ENCODE data around the gene TOGARAM2. TPM values are rescaled to one million over a fixed set of nuclear protein-coding genes. Genes with fewer than 3 reads are reported as not detected.

The TOGARAM2 gene
- total RNA-seq, 2 experiments from 2014 or later, result 2.3 to 2.7 TPM

DNA sequence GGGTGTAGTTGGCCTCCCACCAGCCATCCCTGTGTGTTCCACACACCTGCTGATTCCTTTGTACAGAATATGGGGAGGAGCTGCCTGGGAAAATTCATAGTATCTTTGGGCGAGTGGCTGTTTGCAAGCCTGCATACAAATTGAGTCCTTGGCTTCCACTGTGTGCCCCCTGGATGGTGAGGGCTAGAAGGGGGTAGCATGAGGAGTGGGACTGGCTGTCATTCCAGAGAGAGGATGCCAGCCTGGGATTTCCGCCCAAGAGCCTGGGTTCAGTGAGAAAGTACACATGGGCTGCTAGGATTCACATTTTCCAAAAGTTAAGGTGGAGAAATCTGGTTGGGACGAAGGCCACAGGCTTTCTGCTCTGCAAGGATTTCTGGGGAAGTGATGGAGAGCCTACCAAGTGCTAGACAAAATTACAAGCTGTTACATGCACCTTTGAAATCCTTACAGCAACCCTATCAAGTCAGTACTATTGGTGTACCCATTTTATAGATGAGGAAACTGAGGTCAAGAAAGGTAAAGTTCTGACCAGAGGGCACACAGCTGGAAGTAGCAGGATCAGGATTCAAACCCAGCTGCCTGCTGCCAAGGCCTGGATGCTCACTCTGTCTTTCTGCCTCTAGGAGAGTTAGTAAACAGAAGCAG, 606 bp upstream of the TOGARAM2 start:
- no peak for ATAC-seq
- POLR2A ChIA-PET, result no interaction called here
- Mint-ChIP-seq H3K4me3 (no peak overlapping the region), H3K36me3 (ENCODE audit: low read depth) (no peaks in the 10 kb centered on the region), H3K27ac (no peak overlapping the region), H3K9me3 (no peaks in the 10 kb centered on the region), H3K27me3 (no peaks in the 10 kb centered on the region), H3K4me1 (ENCODE audit: low read depth) (no peaks in the 10 kb centered on the region)
- DNase-seq, result no peak
- CTCF ChIA-PET, result no interaction called here
- intact Hi-C loops (cut with micrococcal nuclease), result no loop called here
- TF ChIP-seq, protein P1, sequence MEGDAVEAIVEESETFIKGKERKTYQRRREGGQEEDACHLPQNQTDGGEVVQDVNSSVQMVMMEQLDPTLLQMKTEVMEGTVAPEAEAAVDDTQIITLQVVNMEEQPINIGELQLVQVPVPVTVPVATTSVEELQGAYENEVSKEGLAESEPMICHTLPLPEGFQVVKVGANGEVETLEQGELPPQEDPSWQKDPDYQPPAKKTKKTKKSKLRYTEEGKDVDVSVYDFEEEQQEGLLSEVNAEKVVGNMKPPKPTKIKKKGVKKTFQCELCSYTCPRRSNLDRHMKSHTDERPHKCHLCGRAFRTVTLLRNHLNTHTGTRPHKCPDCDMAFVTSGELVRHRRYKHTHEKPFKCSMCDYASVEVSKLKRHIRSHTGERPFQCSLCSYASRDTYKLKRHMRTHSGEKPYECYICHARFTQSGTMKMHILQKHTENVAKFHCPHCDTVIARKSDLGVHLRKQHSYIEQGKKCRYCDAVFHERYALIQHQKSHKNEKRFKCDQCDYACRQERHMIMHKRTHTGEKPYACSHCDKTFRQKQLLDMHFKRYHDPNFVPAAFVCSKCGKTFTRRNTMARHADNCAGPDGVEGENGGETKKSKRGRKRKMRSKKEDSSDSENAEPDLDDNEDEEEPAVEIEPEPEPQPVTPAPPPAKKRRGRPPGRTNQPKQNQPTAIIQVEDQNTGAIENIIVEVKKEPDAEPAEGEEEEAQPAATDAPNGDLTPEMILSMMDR (IDR thresholded peaks at IDR 0.05), result no peak

DNA sequence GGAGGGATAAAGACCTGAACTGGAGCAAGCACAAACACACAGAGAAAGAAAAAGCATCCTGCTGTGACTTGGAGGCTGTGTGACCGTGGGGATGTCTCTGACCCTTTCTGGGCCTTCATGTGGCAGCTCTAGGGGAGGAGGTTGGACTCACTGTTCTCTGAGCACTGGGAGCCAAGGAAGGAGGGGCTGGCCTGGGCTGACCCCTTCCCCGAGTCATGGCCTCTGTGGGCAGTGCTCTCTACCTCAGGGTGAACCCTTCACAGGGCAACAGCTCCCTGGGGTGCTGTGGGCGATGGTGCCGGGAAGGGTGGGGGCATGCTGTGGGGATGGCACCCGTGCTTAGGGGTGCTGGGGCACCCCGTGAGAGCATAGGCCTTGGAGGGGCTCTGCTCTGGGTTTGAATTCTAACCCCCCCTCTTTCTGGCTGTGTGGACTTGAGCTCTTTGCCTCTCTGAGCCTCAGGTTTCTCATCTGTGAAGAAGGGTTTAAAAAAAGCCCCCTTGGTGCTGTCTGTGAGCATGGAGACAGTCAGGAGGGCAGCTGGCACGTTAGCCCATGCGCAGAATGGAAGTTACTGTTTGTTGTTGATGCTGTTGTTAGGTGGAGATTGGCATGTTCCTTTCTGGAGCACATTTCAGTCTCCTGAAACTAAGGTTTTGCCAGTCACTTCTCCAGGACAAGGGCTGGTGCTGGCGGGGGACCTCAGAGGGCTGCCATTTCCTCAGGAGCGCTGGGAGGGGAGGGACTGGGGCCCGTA, 700 bp downstream of the TOGARAM2 start:
- no peak overlapping the region for H3K27ac Mint-ChIP-seq
- CTCF ChIA-PET, result no interaction called here

DNA sequence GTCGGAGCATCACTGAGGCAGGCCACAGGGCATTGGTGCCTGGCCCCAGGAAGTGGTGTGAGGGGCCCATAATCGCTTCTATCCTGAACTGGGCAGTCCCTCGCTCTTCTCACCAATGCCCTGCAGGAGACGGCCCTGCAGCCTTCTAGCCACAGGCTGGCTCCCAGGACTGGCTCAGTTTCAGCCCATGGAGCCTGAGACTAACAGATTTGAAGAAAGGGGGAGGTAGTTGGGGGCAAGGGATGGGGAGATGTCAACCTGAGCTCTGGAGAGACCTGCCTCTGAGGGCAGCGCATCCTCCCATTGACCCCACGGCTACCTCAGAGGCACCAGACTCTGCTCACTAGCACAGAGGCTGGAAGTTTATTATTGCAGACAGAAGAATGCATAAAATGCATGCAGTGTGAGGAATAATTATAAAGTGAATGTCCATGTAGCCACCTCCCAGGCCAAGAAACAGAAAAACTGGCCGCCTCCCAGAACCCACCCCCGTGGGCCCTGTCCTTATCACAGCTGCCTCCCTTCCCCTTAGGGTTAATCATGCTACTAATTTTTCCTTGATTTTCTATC, 1.4 kb downstream of the TOGARAM2 start:
- DNase-seq (no peak), ATAC-seq (no peak)
- intact Hi-C loops (cut with micrococcal nuclease), result no loop called here
- H3K9me3 Mint-ChIP-seq, result no peaks in the 10 kb centered on the region
- no peak overlapping the region for H3K27ac Mint-ChIP-seq
- no peaks in the 10 kb centered on the region for H3K27me3 Mint-ChIP-seq
- TF ChIP-seq, protein P1 (IDR thresholded peaks at IDR 0.05), result no peak
- H3K4me3 Mint-ChIP-seq, result no peak overlapping the region
- ChIA-PET POLR2A (no interaction called here), CTCF (no interaction called here)
- H3K4me1 Mint-ChIP-seq (ENCODE audit: low read depth), result no peaks in the 10 kb centered on the region
- no peaks in the 10 kb centered on the region for H3K36me3 Mint-ChIP-seq (ENCODE audit: low read depth)

More for the DNA sequence above, 700 bp downstream of the TOGARAM2 start:
- POLR2A ChIA-PET, result no interaction called here
- intact Hi-C loops (cut with micrococcal nuclease), result no loop called here
- Mint-ChIP-seq H3K4me1 (ENCODE audit: low read depth) (no peaks in the 10 kb centered on the region), H3K36me3 (ENCODE audit: low read depth) (no peaks in the 10 kb centered on the region), H3K4me3 (no peak overlapping the region), H3K9me3 (no peaks in the 10 kb centered on the region), H3K27me3 (no peaks in the 10 kb centered on the region)
- ATAC-seq (no peak), DNase-seq (no peak)
- TF ChIP-seq, protein P1 (IDR thresholded peaks at IDR 0.05), result no peak

DNA sequence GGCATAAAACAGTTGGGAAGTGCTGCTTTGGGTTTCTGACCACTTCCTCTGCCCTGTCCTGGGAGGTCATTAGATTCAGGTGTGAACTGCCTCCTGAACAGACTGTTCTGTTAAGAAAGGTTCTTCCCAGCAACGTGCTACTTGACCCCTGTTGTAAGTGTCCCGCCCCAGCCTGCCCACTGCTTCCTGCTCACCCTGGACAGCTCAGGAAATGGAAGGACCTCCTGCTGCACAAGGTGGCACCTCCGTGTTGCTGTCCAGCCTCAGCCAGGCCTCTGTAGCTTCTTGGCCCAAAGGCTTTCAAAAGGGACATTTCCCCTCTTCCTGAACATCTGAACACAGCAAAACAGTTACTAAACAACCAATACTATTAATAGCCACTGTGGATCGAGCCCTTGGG, 5.3 kb downstream of the TOGARAM2 start:
- H3K4me3 Mint-ChIP-seq, result no peak overlapping the region
- ChIA-PET POLR2A (no interaction called here), CTCF (no interaction called here)
- no peak for DNase-seq
- no peaks in the 10 kb centered on the region for H3K36me3 Mint-ChIP-seq (ENCODE audit: low read depth)
- H3K27me3 Mint-ChIP-seq, result no peaks in the 10 kb centered on the region
- no peak for ATAC-seq
- no peak overlapping the region for H3K27ac Mint-ChIP-seq
- H3K4me1 Mint-ChIP-seq (ENCODE audit: low read depth), result no peaks in the 10 kb centered on the region
- TF ChIP-seq, protein P1 (IDR thresholded peaks at IDR 0.05), result no peak
- H3K9me3 Mint-ChIP-seq, result no peaks in the 10 kb centered on the region
- intact Hi-C loops (cut with micrococcal nuclease), result no loop called here

DNA sequence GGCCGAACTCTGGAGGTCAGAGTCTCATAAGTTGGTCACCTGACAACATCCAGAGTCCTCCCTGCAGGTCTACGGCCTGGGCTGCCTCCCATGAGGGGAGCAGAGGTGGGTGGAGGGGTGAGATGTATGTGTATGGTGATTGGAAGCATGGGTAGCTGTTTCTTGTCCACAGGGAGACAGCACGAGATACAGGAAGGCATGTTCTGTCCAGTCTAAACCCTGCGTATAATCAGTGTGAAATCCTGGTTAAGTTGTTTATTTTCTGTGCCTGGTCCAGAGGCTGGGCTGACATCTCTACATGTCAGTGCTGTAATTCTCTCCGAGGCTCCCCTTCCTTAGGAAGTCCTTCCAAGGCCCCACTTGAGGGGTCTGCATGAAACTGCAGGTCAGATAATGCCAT, 8.9 kb downstream of the TOGARAM2 start:
- no peaks in the 10 kb centered on the region for H3K4me1 Mint-ChIP-seq (ENCODE audit: low read depth)
- no peak for DNase-seq
- POLR2A ChIA-PET, result interaction anchor here (0.7 kb wide), 1 partner anchor 402 kb away, joined by 3 read pairs; no protein-coding TSS in a partner anchor
- H3K9me3 Mint-ChIP-seq, result no peaks in the 10 kb centered on the region
- no peak overlapping the region for H3K4me3 Mint-ChIP-seq
- ATAC-seq, result no peak
- H3K27ac Mint-ChIP-seq, result no peak overlapping the region
- H3K36me3 Mint-ChIP-seq (ENCODE audit: low read depth), result no peaks in the 10 kb centered on the region
- no peaks in the 10 kb centered on the region for H3K27me3 Mint-ChIP-seq
- CTCF ChIA-PET, result no interaction called here
- intact Hi-C loops (cut with micrococcal nuclease), result no loop called here
- TF ChIP-seq, protein P1 (IDR thresholded peaks at IDR 0.05), result no peak

Data from activated CD8-positive, alpha-beta T cell treated with anti-CD3 and anti-CD28 coated beads for 36 hours (primary cell).